ENCODE data around the gene WIPF3.

WIPF3 gene

GRCh38 chr7:29806208-29806994 is at the start of gene WIPF3:
Gene WIPF3, plus strand, starts transcription at chr7:29806508. Its CDS starts 28,217 bp downstream, at chr7:29834725.
- TF ChIP-seq, protein P1, sequence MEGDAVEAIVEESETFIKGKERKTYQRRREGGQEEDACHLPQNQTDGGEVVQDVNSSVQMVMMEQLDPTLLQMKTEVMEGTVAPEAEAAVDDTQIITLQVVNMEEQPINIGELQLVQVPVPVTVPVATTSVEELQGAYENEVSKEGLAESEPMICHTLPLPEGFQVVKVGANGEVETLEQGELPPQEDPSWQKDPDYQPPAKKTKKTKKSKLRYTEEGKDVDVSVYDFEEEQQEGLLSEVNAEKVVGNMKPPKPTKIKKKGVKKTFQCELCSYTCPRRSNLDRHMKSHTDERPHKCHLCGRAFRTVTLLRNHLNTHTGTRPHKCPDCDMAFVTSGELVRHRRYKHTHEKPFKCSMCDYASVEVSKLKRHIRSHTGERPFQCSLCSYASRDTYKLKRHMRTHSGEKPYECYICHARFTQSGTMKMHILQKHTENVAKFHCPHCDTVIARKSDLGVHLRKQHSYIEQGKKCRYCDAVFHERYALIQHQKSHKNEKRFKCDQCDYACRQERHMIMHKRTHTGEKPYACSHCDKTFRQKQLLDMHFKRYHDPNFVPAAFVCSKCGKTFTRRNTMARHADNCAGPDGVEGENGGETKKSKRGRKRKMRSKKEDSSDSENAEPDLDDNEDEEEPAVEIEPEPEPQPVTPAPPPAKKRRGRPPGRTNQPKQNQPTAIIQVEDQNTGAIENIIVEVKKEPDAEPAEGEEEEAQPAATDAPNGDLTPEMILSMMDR (IDR thresholded peaks at IDR 0.05; ENCODE audit: low read depth, low read length, missing control alignments), result no peak
- no peak for DNase-seq (ENCODE audit: low read depth)
- H3K4me3 ChIP-seq (ENCODE audit: low read depth, low read length), result no peak within 1 kb of the TSS; the same call in 1 of the 2 replicates

DNA sequence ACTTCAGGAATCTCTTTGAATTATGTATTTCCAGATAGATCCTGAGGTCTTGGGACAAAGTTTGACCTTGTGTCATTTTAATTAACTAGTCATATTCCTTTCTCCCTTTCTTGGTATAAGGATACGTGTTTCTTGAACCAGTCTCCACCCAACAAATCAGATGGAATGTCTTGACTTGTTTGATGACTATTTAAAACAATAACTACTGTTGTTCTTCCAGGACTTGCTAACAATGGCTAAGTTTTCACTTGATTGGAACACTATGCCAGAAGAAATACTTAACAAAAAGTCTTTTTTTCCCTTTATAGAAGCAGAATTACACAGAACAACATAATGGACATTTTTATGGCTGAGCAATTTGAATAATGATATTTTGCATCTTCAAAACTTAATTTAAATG is 43.0 kb upstream of the WIPF3 start:
- no peak for DNase-seq (ENCODE audit: low read depth)
- no peak overlapping the region for H3K4me3 ChIP-seq (ENCODE audit: low read depth, low read length)
- TF ChIP-seq, protein P1 (IDR thresholded peaks at IDR 0.05; ENCODE audit: low read depth, low read length, missing control alignments), result no peak

- TF ChIP-seq, protein P1 (IDR thresholded peaks at IDR 0.05; ENCODE audit: low read depth, low read length, missing control alignments), result no peak
- no peak for DNase-seq (ENCODE audit: low read depth)
- H3K4me3 ChIP-seq (ENCODE audit: low read depth, low read length), result no peak overlapping the region
These were observed 42.1 kb upstream of the WIPF3 start for GRCh38 chr7:29764227-29764626.

DNA sequence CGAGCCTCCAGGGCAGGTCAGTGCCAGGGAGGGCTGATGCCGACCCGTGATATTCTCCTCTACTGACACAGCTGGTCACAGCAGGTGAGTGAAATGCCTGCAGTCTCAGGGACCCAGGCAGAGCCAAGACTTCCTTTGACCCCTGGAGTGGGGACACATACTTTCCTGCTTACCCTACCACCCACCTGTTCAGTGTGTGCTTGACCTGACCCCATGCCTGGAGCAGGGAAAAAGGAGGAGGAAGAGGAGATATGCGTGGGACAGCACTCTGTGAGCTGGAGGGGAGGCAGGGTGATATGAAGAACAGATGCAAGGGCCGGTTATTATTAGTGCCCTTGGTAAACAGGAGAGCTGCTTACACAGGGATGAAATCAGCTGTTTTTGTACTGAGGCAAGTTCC is 40.8 kb upstream of the WIPF3 start:
- TF ChIP-seq, protein P1 (IDR thresholded peaks at IDR 0.05; ENCODE audit: low read depth, low read length, missing control alignments), result no peak
- H3K4me3 ChIP-seq (ENCODE audit: low read depth, low read length), result no peak overlapping the region
- DNase-seq (ENCODE audit: low read depth), result no peak

- H3K4me3 ChIP-seq (ENCODE audit: low read depth, low read length), result no peak overlapping the region
- no peak for DNase-seq (ENCODE audit: low read depth)
- TF ChIP-seq, protein P1 (IDR thresholded peaks at IDR 0.05; ENCODE audit: low read depth, low read length, missing control alignments), result no peak
These were observed 35.9 kb upstream of the WIPF3 start for GRCh38 chr7:29770371-29770770.

- no peak for DNase-seq (ENCODE audit: low read depth)
- TF ChIP-seq, protein P1 (IDR thresholded peaks at IDR 0.05; ENCODE audit: low read depth, low read length, missing control alignments), result no peak
- H3K4me3 ChIP-seq (ENCODE audit: low read depth, low read length), result no peak overlapping the region
These were observed 35.1 kb upstream of the WIPF3 start for GRCh38 chr7:29771081-29771816.

All from GM12864 (cell line).